Measurements from ENCODE around the gene LZTR1. TPM values are rescaled to one million over a fixed set of nuclear protein-coding genes. Genes with fewer than 3 reads are reported as not detected.

LZTR1 gene
- total RNA-seq, 1 experiment from 2014 or later = 23.4 TPM

DNA sequence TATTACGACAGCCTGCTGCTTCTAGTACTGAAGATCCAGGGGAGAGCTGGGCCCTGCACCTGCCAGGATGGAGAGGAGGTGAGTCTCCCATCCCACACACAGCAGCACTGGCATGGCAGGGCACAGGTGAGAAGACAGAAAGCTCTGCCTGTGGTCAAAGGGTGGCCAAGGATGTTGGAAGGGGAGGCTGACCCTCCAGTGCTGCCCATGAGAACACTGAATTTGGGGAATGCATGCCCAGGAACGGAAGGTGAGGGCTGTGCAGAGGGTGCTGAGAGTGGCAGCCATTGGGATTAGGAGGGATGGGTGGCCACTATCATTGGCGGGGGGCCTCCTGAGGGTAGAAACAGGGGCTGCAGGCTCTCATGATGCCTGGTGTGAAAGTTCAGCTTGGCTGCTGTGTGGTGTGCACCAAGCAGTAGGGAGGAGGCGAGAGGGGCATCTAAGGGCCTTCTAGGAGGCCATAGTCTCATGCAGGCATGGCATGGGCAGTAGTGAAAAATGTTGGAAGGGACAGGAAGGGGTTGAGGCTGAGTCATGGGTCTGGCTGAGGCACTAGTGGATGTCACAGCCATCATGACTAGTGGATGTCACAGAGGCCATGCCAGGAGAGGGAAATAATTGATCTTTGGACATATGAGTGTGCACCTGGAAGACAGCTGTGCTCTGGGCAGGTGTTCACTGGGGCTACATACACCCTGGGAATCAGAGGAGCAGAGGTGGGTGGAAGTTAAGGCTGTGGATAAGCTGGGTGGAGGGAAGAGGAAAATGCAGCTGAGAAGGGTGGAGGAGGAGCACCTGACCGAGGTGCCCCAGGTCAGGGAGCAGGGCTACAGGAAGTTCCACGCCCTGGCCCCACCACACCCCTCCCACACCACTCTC is 61.1 kb downstream of the LZTR1 start:
- no peaks in the 10 kb centered on the region for H3K79me2 ChIP-seq (ENCODE audit: low read depth)
- intact Hi-C loops (cut with micrococcal nuclease; ENCODE audit: unreplicated experiment) = no loop called here
- H3K27ac ChIP-seq = no peak overlapping the region
- H3K9me2 ChIP-seq (ENCODE audit: insufficient read depth) = no peaks in the 10 kb centered on the region
- no peaks in the 10 kb centered on the region for H4K20me1 ChIP-seq (ENCODE audit: insufficient read depth)
- H3K4me1 ChIP-seq (replicated peaks; ENCODE audit: insufficient read depth) = peaks cover 30% of the 10 kb centered on the region
- peak; percentile 24 to 39 for DNase-seq
- H3K4me2 ChIP-seq = peak overlapping the region; percentile 44
- TF ChIP-seq, protein P1, sequence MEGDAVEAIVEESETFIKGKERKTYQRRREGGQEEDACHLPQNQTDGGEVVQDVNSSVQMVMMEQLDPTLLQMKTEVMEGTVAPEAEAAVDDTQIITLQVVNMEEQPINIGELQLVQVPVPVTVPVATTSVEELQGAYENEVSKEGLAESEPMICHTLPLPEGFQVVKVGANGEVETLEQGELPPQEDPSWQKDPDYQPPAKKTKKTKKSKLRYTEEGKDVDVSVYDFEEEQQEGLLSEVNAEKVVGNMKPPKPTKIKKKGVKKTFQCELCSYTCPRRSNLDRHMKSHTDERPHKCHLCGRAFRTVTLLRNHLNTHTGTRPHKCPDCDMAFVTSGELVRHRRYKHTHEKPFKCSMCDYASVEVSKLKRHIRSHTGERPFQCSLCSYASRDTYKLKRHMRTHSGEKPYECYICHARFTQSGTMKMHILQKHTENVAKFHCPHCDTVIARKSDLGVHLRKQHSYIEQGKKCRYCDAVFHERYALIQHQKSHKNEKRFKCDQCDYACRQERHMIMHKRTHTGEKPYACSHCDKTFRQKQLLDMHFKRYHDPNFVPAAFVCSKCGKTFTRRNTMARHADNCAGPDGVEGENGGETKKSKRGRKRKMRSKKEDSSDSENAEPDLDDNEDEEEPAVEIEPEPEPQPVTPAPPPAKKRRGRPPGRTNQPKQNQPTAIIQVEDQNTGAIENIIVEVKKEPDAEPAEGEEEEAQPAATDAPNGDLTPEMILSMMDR (conservative IDR thresholded peaks at IDR 0.05) = no peak
- no peak for TF ChIP-seq EZH2 (IDR thresholded peaks at IDR 0.05; ENCODE audit: low read depth)
- H2AFZ ChIP-seq = no peak overlapping the region
- no TSS peak for BruUV-seq (replicated peaks)
- H3K4me3 ChIP-seq = no peak overlapping the region
- CTCF ChIA-PET = interaction anchor here (0.6 to 1.0 kb wide), 3 partner anchors 27 to 59 kb away, joined by 4 read pairs; no protein-coding TSS in a partner anchor
- POLR2A ChIA-PET (ENCODE audit: unreplicated experiment) = interaction anchor here (0.5 kb wide), 1 partner anchor 10 kb away, joined by 7 read pairs; no protein-coding TSS in a partner anchor
- no peaks in the 10 kb centered on the region for H3K27me3 ChIP-seq (ENCODE audit: insufficient read depth, low read depth)
- no peaks in the 10 kb centered on the region for H3K9me3 ChIP-seq (ENCODE audit: insufficient read depth, low read depth)
- peaks cover 7% of the 10 kb centered on the region for H3F3A ChIP-seq (ENCODE audit: insufficient read depth, low read depth)
- H3K36me3 ChIP-seq (ENCODE audit: low read depth) = no peaks in the 10 kb centered on the region

DNA sequence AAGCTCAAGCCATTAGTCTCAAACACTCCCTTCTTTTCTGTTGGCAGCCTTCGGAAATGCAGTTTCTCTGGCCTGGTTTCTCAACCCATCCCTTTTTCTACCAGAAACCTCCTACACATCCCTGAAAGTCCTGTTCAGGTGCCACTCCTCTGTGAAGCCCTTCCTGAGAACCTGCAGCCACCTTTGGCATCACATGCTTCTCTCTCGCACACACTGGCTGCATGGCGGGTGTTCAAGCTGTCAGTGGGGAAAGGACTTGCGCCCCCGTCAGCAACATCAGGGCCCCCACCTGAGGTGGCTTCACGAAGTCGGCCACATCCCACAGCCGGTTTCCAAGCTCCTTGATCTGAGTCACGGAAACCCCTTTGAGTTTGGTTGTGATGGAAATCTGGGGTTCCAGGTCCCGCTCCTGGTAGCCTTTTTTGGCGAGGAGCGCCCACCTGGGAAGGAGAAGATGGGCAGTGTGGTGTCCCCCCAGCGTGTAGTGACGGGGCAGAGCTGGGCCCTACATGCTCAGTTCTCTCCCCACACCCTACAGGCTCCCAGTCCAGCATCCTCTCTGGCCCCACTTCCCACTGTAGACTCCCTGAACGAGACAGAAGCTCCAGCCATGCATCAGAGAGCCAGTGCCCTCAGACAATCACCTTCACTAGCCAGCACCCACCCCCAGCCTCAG is 61.9 kb downstream of the LZTR1 start:
- ChIA-PET POLR2A (ENCODE audit: unreplicated experiment) (interaction anchor here (0.5 to 0.6 kb wide), 2 partner anchors 11 to 115 kb away, joined by 7 read pairs; no protein-coding TSS in a partner anchor), CTCF (interaction anchor here (0.8 to 1.0 kb wide), 2 partner anchors 28 to 58 kb away, joined by 4 read pairs; no protein-coding TSS in a partner anchor)
- no peak overlapping the region for H2AFZ ChIP-seq
- peaks cover 27% of the 10 kb centered on the region for H3K4me1 ChIP-seq (replicated peaks; ENCODE audit: insufficient read depth)
- H3K36me3 ChIP-seq (ENCODE audit: low read depth) = no peaks in the 10 kb centered on the region
- no peak overlapping the region for H3K27ac ChIP-seq
- TF ChIP-seq EZH2 (IDR thresholded peaks at IDR 0.05; ENCODE audit: low read depth) = no peak
- TF ChIP-seq, protein P1 (conservative IDR thresholded peaks at IDR 0.05) = no peak
- H3K4me3 ChIP-seq = no peak overlapping the region
- intact Hi-C loops (cut with micrococcal nuclease; ENCODE audit: unreplicated experiment) = no loop called here
- H3K27me3 ChIP-seq (ENCODE audit: insufficient read depth, low read depth) = no peaks in the 10 kb centered on the region
- H3K4me2 ChIP-seq = peak overlapping the region; percentile 71
- DNase-seq = no peak
- H3K9me3 ChIP-seq (ENCODE audit: insufficient read depth, low read depth) = no peaks in the 10 kb centered on the region
- BruUV-seq (replicated peaks) = no TSS peak
- H3K9me2 ChIP-seq (ENCODE audit: insufficient read depth) = no peaks in the 10 kb centered on the region
- H3K79me2 ChIP-seq (ENCODE audit: low read depth) = no peaks in the 10 kb centered on the region
- no peaks in the 10 kb centered on the region for H4K20me1 ChIP-seq (ENCODE audit: insufficient read depth)
- H3F3A ChIP-seq (ENCODE audit: insufficient read depth, low read depth) = 0 out of 2 replicates have a peak, but pooled peaks cover 3% of the 10 kb centered on the region

DNA sequence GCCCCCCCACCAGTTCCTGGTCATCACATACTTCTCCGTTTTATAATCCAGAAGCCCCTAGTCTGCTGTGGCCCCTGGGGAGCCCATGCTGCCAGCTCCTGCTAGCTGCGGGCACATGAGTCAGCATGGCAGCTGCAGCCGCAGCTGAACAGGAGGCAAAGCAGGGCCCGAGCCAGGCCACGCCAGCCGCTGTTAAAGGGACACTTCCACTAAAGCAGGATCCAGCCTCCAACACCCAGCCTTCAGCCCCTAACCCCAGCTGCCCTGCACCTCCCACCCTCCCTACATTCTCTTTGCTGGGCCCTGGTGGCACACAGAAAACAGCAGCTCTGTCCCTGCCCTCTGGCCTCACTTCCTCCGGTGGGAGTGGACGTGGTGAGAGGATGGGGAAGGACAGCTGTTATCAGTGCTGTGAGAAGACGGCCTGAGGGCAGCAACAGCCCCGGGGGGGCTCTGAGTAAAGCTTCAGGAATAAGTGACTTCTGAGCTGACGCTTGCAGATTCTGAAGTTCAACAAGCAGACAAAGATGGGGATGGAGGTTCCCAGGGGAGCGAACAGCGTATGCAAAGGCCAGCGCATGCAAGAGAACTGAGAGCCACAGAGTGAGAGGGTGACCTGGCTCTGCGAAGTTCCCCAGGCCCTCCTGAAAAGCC is 63.0 kb downstream of the LZTR1 start:
- Histone ChIP-seq H3K9me2 (ENCODE audit: insufficient read depth) (no peaks in the 10 kb centered on the region), H3K4me2 (peak overlapping the region; percentile 71), H3F3A (ENCODE audit: insufficient read depth, low read depth) (0 out of 2 replicates have a peak, but pooled peaks cover 3% of the 10 kb centered on the region), H4K20me1 (ENCODE audit: insufficient read depth) (no peaks in the 10 kb centered on the region), H3K4me1 (replicated peaks; ENCODE audit: insufficient read depth) (peaks cover 27% of the 10 kb centered on the region), H3K36me3 (ENCODE audit: low read depth) (no peaks in the 10 kb centered on the region), H3K9me3 (ENCODE audit: insufficient read depth, low read depth) (no peaks in the 10 kb centered on the region), H3K27me3 (ENCODE audit: insufficient read depth, low read depth) (no peaks in the 10 kb centered on the region), H3K4me3 (peak overlapping the region; percentile 44; the same call in 1 of the 2 replicates), H2AFZ (0 out of 2 replicates have a peak overlapping the region, but pooled peaks have one; percentile 27), H3K79me2 (ENCODE audit: low read depth) (no peaks in the 10 kb centered on the region), H3K27ac (no peak overlapping the region)
- intact Hi-C loops (cut with micrococcal nuclease; ENCODE audit: unreplicated experiment) = no loop called here
- ChIA-PET CTCF (interaction anchor here (0.6 kb wide), 1 partner anchor 266 kb away, joined by 3 read pairs; no protein-coding TSS in a partner anchor), POLR2A (ENCODE audit: unreplicated experiment) (interaction anchor here (0.6 kb wide), 1 partner anchor 116 kb away, joined by 7 read pairs; no protein-coding TSS in a partner anchor)
- DNase-seq = peak in 1 of 2 experiments; percentile 29
- no peak for TF ChIP-seq EZH2 (IDR thresholded peaks at IDR 0.05; ENCODE audit: low read depth)
- TF ChIP-seq, protein P1 (conservative IDR thresholded peaks at IDR 0.05) = no peak
- no TSS peak for BruUV-seq (replicated peaks)

All from PC-9 (cell line).